ENCODE data around the gene HERPUD2. TPM values are rescaled to one million over a fixed set of nuclear protein-coding genes. Genes with fewer than 3 reads are reported as not detected.

HERPUD2 gene
- total RNA-seq, 1 donor from 2014 or later = 45.2 TPM

GRCh38 chr7:35645691-35646090, 49.2 kb downstream of the HERPUD2 start:
- intact Hi-C loops (cut with DNase I) = no loop called here
- Histone ChIP-seq H3K9me3 (no peaks in the 10 kb centered on the region), H3K4me1 (peaks cover 36% of the 10 kb centered on the region), H3K36me3 (peaks cover 0 to 4% of the 10 kb centered on the region in 2 donors), H3K27me3 (no peaks in the 10 kb centered on the region), H3K27ac (no peak overlapping the region), H3K4me3 (no peak overlapping the region)
- TF ChIP-seq CTCF (IDR thresholded peaks at IDR 0.05) = no peak
- no peak for TF ChIP-seq POLR2A (IDR thresholded peaks at IDR 0.05)
- TF ChIP-seq POLR2AphosphoS5 (IDR thresholded peaks at IDR 0.05; ENCODE audit: insufficient read depth in 1 of 2, low read depth in 1 of 2) = no peak
- DNase-seq (ENCODE audit: extremely low spot score in 2 of 2) = no peak

- Histone ChIP-seq H3K27me3 (no peaks in the 10 kb centered on the region), H3K4me3 (no peak overlapping the region), H3K9me3 (no peaks in the 10 kb centered on the region), H3K27ac (no peak overlapping the region), H3K36me3 (peaks cover 0 to 46% of the 10 kb centered on the region in 2 donors), H3K4me1 (no peaks in the 10 kb centered on the region)
- intact Hi-C loops (cut with DNase I) = no loop called here
- DNase-seq (ENCODE audit: extremely low spot score in 2 of 2) = no peak
- no peak for TF ChIP-seq POLR2A (IDR thresholded peaks at IDR 0.05)
- no peak for TF ChIP-seq POLR2AphosphoS5 (IDR thresholded peaks at IDR 0.05; ENCODE audit: insufficient read depth in 1 of 2, low read depth in 1 of 2)
- TF ChIP-seq CTCF (IDR thresholded peaks at IDR 0.05) = no peak
Measured at GRCh38 chr7:35630024-35630972, 64.6 kb downstream of the HERPUD2 start.

- peaks cover 0 to 20% of the 10 kb centered on the region in 2 donors for H3K36me3 ChIP-seq
- H3K9me3 ChIP-seq = no peaks in the 10 kb centered on the region
- no peak for DNase-seq (ENCODE audit: extremely low spot score in 2 of 2)
- no peak overlapping the region for H3K27ac ChIP-seq
- no peaks in the 10 kb centered on the region for H3K4me1 ChIP-seq
- intact Hi-C loops (cut with DNase I) = no loop called here
- no peaks in the 10 kb centered on the region for H3K27me3 ChIP-seq
- TF ChIP-seq POLR2A (IDR thresholded peaks at IDR 0.05) = no peak
- peak; percentile 33 to 57 (median 41) for TF ChIP-seq CTCF (IDR thresholded peaks at IDR 0.05)
- H3K4me3 ChIP-seq = no peak overlapping the region
Measured at GRCh38 chr7:35624299-35625186, 70.4 kb downstream of the HERPUD2 start.

DNA sequence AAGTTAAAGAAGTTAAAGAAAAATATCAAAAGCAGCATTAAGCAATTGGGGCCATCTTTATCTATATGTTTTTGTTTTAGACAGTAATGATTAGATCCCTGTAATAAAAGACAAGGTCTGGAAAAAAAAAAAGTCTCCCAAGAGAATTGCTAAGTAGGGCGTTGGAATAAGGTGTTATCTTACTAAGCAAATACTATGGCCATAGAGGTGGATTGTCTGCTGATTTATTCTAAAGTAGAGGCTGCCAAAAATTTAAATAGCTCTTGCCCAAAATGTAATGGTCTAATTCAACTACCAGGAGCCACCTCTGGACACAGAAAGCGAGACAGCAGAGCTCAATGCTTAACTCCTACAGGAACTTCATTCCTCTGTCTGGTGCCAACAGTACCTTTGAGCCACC, 71.6 kb downstream of the HERPUD2 start:
- Histone ChIP-seq H3K27me3 (no peaks in the 10 kb centered on the region), H3K9me3 (no peaks in the 10 kb centered on the region), H3K27ac (no peak overlapping the region), H3K36me3 (peaks cover 0 to 9% of the 10 kb centered on the region in 2 donors), H3K4me3 (no peak overlapping the region), H3K4me1 (no peaks in the 10 kb centered on the region)
- no peak for TF ChIP-seq POLR2AphosphoS5 (IDR thresholded peaks at IDR 0.05; ENCODE audit: insufficient read depth in 1 of 2, low read depth in 1 of 2)
- no peak for TF ChIP-seq POLR2A (IDR thresholded peaks at IDR 0.05)
- TF ChIP-seq CTCF (IDR thresholded peaks at IDR 0.05) = no peak
- intact Hi-C loops (cut with DNase I) = no loop called here
- DNase-seq (ENCODE audit: extremely low spot score in 2 of 2) = no peak
